Esophagus squamous epithelium (tissue), 5 donors: ENCODE data around the gene LNPEP. TPM values are rescaled to one million over a fixed set of nuclear protein-coding genes. Genes with fewer than 3 reads are reported as not detected.

ENCODE experiments used
- DNase-seq: peaks from one replicate; lab custom pipeline; 2025; lab: John Stamatoyannopoulos, UW
- H3K27ac ChIP-seq, 4 donors: fragments of 200-600 bp; sonication (generic); one replicate each; pipeline ENCODE4 v1.5.1; 2016 to 2019; ENCODE audit warnings: mild to moderate bottlenecking in 1 of 4
- H3K27me3 ChIP-seq, 4 donors: fragments of 200-600 bp; sonication (generic); 1 replicate in 3 of 4; 2 replicates in 1 of 4; pipeline versions ENCODE4 v1.5.1 to v1.6.0; 2017 to 2021; ENCODE audit warnings: antibody characterized with exemption in 1 of 4
- H3K36me3 ChIP-seq, 3 donors: fragments of 200-600 bp; sonication (generic); one replicate each; pipeline ENCODE4 v1.5.1; 2016 to 2019
- H3K4me1 ChIP-seq, 3 donors: fragments of 200-600 bp; sonication (generic); one replicate each; pipeline ENCODE4 v1.5.1; 2017 to 2019
- H3K4me3 ChIP-seq, 4 donors: fragments of 200-600 bp; sonication (generic); 1 replicate in 3 of 4; 2 replicates in 1 of 4; pipeline ENCODE4 v1.5.1; 2016 to 2019; ENCODE audit warnings: mild to moderate bottlenecking in 2 of 4, moderate library complexity in 1 of 4
- H3K9me3 ChIP-seq, 3 donors: fragments of 200-600 bp; sonication (generic); one replicate each; pipeline ENCODE4 v1.5.1; 2016 to 2019
- POLR2A ChIP-seq, 4 donors: fragments of 450-650 bp; IDR thresholded peaks; one replicate each; pipeline ENCODE4 v1.6.1; 2017; ENCODE audit warnings: antibody characterized with exemption in 4 of 4, mild to moderate bottlenecking in 4 of 4, moderate library complexity in 3 of 4
- WGBS, 2 donors: methylation state at CpG; one replicate each; pipeline ENCODE4 v1.1.5; 2018; 5-methylcytosine and 5-hydroxymethylcytosine counted together
- intact Hi-C: fragments of 100-400 bp; cut with DNase I; formaldehyde crosslinking; loops from one replicate; pipeline ENCODE4 v1.15.0; 2022
- total RNA-seq, 4 donors: library from RNA; depleted of rRNA; stranded (reverse); fragments of >200 nt; gene quantifications; one replicate each; pipeline ENCODE4 v1.1.0, GENCODE V29; 2016
- TF ChIP-seq, protein P1 (sequence below), 6 experiments: fragments of 450-650 bp in 4 of 6; fragments of 200-600 bp in 2 of 6; sonication (generic) in 2 of 6; IDR thresholded peaks; one replicate each; pipeline ENCODE4 v1.5.1; 2016 to 2019; ENCODE audit warnings: antibody characterized with exemption in 6 of 6, mild to moderate bottlenecking in 4 of 6, moderate library complexity in 4 of 6
- donor health status: DM: yes; HTN: yes; CAD: no.

The LNPEP gene
- total RNA-seq, 4 donors from 2014 or later = 32.0 to 48.1 (median 36.0) TPM

DNA sequence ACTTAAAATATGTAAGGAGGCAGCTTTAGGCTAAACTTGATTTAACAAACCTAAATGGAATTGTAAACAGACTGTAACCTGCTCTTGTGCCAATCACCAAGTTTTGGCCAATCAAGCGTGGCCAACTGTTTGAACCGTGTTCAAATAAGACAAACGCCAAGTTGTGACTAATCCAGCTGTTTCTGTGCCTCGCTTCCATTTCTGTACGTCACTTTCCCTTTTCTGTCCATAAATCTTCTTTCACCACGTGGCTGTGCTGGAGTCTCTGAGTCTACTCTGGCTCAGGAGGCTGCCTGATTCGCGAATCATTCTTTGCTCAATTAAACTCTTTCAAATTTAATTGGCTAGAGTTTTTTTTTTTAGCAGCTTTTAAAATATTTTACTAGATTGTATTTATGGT is 135.2 kb downstream of the LNPEP start:
- H3K4me1 ChIP-seq = peaks cover 0 to 5% (median 0%) of the 10 kb centered on the region in 3 donors
- 23 to 34% methylated on average over 8 of the region's 8 CpGs for WGBS, 2 donors
- TF ChIP-seq, protein P1, sequence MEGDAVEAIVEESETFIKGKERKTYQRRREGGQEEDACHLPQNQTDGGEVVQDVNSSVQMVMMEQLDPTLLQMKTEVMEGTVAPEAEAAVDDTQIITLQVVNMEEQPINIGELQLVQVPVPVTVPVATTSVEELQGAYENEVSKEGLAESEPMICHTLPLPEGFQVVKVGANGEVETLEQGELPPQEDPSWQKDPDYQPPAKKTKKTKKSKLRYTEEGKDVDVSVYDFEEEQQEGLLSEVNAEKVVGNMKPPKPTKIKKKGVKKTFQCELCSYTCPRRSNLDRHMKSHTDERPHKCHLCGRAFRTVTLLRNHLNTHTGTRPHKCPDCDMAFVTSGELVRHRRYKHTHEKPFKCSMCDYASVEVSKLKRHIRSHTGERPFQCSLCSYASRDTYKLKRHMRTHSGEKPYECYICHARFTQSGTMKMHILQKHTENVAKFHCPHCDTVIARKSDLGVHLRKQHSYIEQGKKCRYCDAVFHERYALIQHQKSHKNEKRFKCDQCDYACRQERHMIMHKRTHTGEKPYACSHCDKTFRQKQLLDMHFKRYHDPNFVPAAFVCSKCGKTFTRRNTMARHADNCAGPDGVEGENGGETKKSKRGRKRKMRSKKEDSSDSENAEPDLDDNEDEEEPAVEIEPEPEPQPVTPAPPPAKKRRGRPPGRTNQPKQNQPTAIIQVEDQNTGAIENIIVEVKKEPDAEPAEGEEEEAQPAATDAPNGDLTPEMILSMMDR (IDR thresholded peaks at IDR 0.05) = no peak
- TF ChIP-seq POLR2A (IDR thresholded peaks at IDR 0.05) = no peak
- H3K9me3 ChIP-seq = no peaks in the 10 kb centered on the region
- no peak overlapping the region for H3K4me3 ChIP-seq
- no peaks in the 10 kb centered on the region for H3K36me3 ChIP-seq
- intact Hi-C loops = no loop called here
- H3K27ac ChIP-seq = peak overlapping the region in 2 of 4 donors; percentile 39 to 40
- DNase-seq = no peak
- no peaks in the 10 kb centered on the region for H3K27me3 ChIP-seq

DNA sequence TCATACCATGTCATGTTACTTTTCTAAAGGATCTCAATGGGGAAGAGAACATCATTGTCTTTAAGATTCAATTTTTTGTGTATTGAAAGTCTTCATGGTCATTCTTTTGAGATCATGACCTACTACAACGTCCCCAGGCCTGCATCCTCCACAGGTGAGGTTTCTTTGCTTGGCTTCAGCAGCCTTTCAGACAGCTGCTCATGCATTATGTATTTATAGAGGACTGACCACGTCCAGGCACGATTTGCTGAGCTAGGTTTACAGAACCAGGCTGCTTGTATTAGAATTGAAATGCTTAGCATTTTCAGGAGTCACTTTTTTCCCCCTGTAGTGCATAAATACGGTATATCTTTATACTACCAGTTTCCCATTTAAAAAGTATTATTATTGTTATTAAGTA is 136.1 kb downstream of the LNPEP start:
- 73 to 83% methylated on average over 4 of the region's 4 CpGs for WGBS, 2 donors
- Histone ChIP-seq H3K4me3 (no peak overlapping the region), H3K4me1 (peaks cover 0 to 5% (median 0%) of the 10 kb centered on the region in 3 donors), H3K27me3 (no peaks in the 10 kb centered on the region), H3K9me3 (no peaks in the 10 kb centered on the region), H3K27ac (no peak overlapping the region), H3K36me3 (no peaks in the 10 kb centered on the region)
- DNase-seq = no peak
- intact Hi-C loops = no loop called here
- TF ChIP-seq, protein P1 (IDR thresholded peaks at IDR 0.05) = no peak
- no peak for TF ChIP-seq POLR2A (IDR thresholded peaks at IDR 0.05)

- intact Hi-C loops = no loop called here
- Histone ChIP-seq H3K4me1 (peaks cover 0 to 5% (median 0%) of the 10 kb centered on the region in 3 donors), H3K27ac (no peak overlapping the region), H3K36me3 (no peaks in the 10 kb centered on the region), H3K9me3 (no peaks in the 10 kb centered on the region), H3K27me3 (no peaks in the 10 kb centered on the region), H3K4me3 (no peak overlapping the region)
- 83 to 90% methylated on average over 2 of the region's 2 CpGs for WGBS, 2 donors
- no peak for DNase-seq
- TF ChIP-seq, protein P1 (IDR thresholded peaks at IDR 0.05) = no peak
- TF ChIP-seq POLR2A (IDR thresholded peaks at IDR 0.05) = no peak
Observed at GRCh38 chr5:97072696-97073095, 136.8 kb downstream of the LNPEP start.

GRCh38 chr5:97073420-97073819 is 137.5 kb downstream of the LNPEP start:
- Histone ChIP-seq H3K9me3 (no peaks in the 10 kb centered on the region), H3K27ac (no peak overlapping the region), H3K27me3 (no peaks in the 10 kb centered on the region), H3K4me1 (peaks cover 0 to 5% (median 0%) of the 10 kb centered on the region in 3 donors), H3K36me3 (no peaks in the 10 kb centered on the region), H3K4me3 (no peak overlapping the region)
- WGBS, 2 donors = 76 to 91% methylated on average over 2 to 3 of the region's 3 CpGs
- intact Hi-C loops = no loop called here
- TF ChIP-seq, protein P1 (IDR thresholded peaks at IDR 0.05) = no peak
- no peak for TF ChIP-seq POLR2A (IDR thresholded peaks at IDR 0.05)
- DNase-seq = no peak

- DNase-seq = no peak
- WGBS, 2 donors = 48 to 55% methylated on average over 4 of the region's 4 CpGs
Observed at GRCh38 chr5:97074859-97075489, 139.1 kb downstream of the LNPEP start.

More at GRCh38 chr5:97074859-97075489, 139.1 kb downstream of the LNPEP start:
- H3K4me3 ChIP-seq = no peak overlapping the region
- intact Hi-C loops = no loop called here
- peaks cover 0 to 5% (median 0%) of the 10 kb centered on the region in 3 donors for H3K4me1 ChIP-seq
- H3K36me3 ChIP-seq = no peaks in the 10 kb centered on the region
- H3K9me3 ChIP-seq = no peaks in the 10 kb centered on the region
- no peak overlapping the region for H3K27ac ChIP-seq
- TF ChIP-seq, protein P1 (IDR thresholded peaks at IDR 0.05) = no peak
- TF ChIP-seq POLR2A (IDR thresholded peaks at IDR 0.05) = no peak
- no peaks in the 10 kb centered on the region for H3K27me3 ChIP-seq
